LHCN-M2 (cell line): ENCODE results near the gene PRPF31. TPM values are rescaled to one million over a fixed set of nuclear protein-coding genes. Genes with fewer than 3 reads are reported as not detected.
"Not testable (repeated sequence)": the region's sequence is repeated elsewhere in the genome, so short reads cannot be mapped to it uniquely, and the experiment has no call there.

Source experiments
- DNase-seq: peaks from one replicate; pipeline ENCODE4 v3.0.0-alpha.2; 2012; ENCODE audit warnings: low read depth
- total RNA-seq: library from RNA; depleted of rRNA; stranded (reverse); fragments of >200 nt; gene quantifications from 2 replicates; pipeline ENCODE4 v1.2.3, GENCODE V29; 2014

The PRPF31 gene
- total RNA-seq, 1 experiment from 2014 or later, result 84.4 TPM

- DNase-seq, result no peak
Observed at GRCh38 chr19:54160854-54161253, 45.3 kb downstream of the PRPF31 start.

- peak; percentile 39 for DNase-seq
Observed at GRCh38 chr19:54162241-54162805, 46.8 kb downstream of the PRPF31 start.

GRCh38 chr19:54162884-54163283, 47.3 kb downstream of the PRPF31 start:
- DNase-seq, result no peak

- no peak for DNase-seq
Observed at GRCh38 chr19:54164369-54165068, 49.0 kb downstream of the PRPF31 start.

- no peak for DNase-seq
Observed at GRCh38 chr19:54165222-54165621, 49.7 kb downstream of the PRPF31 start.

GRCh38 chr19:54168174-54168917, 52.8 kb downstream of the PRPF31 start:
- DNase-seq, result peak; percentile 72

GRCh38 chr19:54169149-54169740, 53.7 kb downstream of the PRPF31 start:
- DNase-seq, result no peak

GRCh38 chr19:54171736-54172431, 56.3 kb downstream of the PRPF31 start:
- not testable (repeated sequence) for DNase-seq

GRCh38 chr19:54172471-54173358, 57.2 kb downstream of the PRPF31 start, which contains the start of gene TMC4:
Gene TMC4, minus strand, starts transcription at chr19:54173160. Its CDS starts 43 bp downstream, at chr19:54173117.
- DNase-seq, result no peak

GRCh38 chr19:54173359-54173699, 57.8 kb downstream of the PRPF31 start:
- no peak for DNase-seq

GRCh38 chr19:54173951-54174834, 58.6 kb downstream of the PRPF31 start:
- DNase-seq, result no peak

- no peak for DNase-seq
Observed at GRCh38 chr19:54178581-54179261, 63.2 kb downstream of the PRPF31 start.

GRCh38 chr19:54179262-54179852, 63.8 kb downstream of the PRPF31 start:
- DNase-seq, result no peak

GRCh38 chr19:54179921-54180461, 64.4 kb downstream of the PRPF31 start:
- DNase-seq, result peak; percentile 49

- no peak for DNase-seq
Observed at GRCh38 chr19:54180691-54181091, 65.1 kb downstream of the PRPF31 start.
